ENCODE data around the gene VASH2.
"Not testable (repeated sequence)": the region's sequence is repeated elsewhere in the genome, so short reads cannot be mapped to it uniquely, and the experiment has no call there.

VASH2 gene

DNA sequence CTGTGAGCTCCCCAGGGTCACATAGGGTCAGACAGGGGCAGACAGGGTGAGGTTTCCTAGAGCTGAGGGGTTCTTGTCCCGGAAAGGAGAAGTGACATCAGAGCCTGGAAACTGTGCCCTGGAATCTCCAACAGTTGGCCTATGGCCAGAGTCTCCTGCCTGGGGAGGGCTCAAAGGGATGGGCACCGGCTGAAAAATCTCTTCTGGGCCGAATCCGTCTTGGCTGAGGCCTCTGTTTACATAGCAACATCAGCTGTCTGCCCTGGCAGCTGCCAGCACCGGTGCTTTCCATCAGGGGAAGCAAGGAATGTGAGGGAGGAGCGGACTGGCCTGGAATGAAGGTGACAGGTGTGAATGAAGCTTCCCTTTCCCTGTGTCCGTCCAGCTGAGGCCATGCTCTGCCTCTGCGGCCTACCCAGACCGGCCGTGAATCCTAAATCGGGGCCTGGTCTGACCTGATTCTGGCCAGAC, 30.7 kb downstream of the VASH2 start:
- peak; percentile 81 for DNase-seq (ENCODE audit: low read depth, low spot score)

DNA sequence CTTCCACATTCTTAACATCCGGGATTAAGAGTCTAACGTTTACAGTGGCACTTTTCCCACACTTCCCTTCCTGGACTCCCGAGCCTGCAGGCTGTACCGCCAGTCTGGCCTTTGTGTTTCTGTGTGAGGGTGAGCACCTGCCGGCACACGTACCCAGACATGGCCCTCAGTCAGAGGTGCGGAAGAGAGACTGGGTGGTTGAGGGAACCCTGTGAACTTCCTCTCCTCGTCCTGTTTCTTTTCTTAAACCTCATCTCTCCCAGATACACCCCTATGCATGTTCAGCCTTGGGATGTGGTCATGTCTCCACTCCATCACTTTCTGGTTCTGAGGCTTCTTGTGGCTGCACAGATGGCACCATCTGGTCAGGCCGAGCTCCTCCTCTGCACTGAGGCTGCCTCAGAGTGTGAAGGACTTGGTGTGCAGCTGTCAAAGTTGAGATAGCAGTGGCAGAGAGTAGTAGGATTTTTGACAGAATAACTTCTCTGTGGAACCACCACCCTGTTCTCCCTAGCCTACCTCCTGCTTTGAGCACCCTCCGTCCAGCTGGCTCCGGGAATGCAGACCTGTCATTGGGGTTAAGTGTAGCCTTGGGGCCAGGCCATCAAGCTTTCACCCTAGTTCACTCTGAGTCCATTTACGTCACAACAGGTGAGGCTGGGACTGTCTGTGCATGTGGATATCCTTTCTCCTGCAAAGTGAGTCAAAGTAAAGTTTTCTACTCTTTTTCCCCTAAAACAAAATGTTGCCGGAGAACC, 31.4 kb downstream of the VASH2 start:
- no peak for DNase-seq (ENCODE audit: low read depth, low spot score)

DNA sequence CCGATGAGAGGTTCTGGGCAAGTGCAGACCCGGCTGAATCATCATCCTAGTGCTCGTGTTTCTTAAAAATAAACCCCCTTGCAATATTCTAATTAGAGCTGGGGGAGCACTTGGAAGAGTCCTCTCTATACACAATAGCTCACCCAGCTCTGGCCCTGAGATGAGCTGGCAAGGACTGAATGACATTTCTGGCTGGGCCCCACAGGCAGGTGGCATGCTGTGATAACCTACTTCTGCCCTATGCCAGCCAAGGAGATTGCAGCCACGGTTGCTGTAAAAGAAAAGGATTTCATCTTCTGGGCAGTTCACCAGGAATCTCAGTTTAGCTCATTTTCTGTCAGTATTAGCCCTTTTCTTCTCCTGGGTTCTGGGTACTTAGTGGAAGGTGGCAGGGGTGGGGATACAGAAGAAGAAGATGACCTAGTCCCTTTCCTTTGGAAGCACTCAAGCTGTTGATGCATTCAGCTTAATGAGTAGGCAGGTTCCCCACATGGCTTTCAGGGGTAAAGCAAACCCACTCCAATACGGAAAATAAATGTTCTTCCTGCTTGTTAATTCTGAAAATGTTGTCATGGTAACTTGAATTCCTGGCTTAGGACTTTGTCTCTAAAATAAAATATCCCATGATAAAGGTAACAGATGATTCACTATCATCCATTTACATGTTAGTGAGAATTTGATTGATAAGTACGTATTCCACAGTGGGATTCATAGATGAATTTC, 32.2 kb downstream of the VASH2 start:
- DNase-seq (ENCODE audit: low read depth, low spot score) = no peak

DNA sequence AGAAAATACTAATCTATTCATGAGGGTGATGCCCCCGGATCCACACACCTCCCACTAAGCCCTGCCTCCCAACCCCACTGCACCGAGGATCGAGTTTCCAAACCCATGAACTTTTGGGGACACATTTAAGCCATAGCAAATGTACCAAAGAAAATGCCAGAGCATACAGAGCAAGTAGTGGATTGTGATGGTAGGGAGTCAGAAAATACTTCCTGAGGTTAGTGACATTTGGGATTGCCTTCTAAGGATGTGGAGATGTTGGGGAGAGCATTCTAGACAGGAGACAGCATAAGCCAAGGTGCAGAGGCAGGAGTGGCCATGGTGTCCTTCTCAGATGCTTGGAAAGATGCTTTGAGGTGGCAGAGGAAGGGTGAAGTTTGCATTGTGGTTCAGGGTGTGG, 33.1 kb downstream of the VASH2 start:
- no peak for DNase-seq (ENCODE audit: low read depth, low spot score)

DNA sequence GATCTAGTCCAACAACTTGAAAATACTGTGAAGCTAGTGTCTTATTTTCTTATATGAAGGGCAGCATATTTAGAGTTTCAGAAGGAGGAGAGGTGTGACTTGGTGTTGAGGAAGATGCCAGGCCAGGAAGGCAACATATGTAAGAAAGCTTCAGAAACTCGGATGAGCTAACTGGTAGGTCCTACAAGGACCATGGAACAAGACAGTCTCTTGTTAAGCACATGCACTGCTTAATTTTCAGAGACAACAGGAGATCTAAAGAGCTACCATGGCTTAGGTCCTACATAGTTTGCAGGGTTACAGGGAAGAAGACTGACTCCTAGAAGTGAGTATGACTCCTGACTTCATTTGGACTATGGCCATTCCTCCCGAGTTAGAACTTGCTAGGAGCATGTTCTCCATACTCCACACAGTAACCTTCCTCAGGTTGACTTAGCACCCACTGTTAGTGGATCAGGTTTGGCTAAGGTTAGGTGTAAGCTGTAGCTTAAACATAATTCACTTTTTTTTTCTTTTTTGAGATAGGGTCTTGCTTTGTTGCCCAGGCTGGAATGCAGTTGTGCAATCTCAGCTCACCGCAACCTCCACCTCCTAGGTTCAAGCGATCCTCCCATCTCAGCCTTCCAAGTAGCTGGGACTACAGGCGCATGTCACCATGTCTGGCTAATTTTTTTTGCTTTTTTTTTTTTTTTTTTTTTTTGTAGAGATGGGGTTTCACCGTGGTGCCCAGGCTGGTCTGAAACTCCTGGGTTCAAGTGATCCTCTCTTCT, 34.4 kb downstream of the VASH2 start:
- no peak for DNase-seq (ENCODE audit: low read depth, low spot score)

DNA sequence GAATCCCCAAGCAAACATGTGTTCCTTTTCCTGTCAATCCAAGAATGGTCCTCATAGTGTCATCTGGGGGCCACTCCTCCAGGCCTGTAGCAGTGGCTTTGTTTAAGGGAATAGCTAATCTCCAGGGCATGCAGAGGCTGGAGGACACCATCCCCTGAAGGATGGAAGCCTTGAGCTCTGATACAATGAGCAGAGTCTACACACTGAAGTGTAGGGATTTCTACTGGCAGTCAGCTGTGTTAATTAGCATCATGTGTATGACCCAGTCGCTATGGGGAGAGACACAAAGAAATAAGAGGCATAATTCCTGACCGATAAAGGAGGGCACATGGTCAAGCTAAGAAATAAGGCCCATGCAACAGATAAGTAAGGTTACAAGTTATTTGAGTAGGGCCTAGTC, 36.2 kb downstream of the VASH2 start:
- DNase-seq (ENCODE audit: low read depth, low spot score) = no peak

DNA sequence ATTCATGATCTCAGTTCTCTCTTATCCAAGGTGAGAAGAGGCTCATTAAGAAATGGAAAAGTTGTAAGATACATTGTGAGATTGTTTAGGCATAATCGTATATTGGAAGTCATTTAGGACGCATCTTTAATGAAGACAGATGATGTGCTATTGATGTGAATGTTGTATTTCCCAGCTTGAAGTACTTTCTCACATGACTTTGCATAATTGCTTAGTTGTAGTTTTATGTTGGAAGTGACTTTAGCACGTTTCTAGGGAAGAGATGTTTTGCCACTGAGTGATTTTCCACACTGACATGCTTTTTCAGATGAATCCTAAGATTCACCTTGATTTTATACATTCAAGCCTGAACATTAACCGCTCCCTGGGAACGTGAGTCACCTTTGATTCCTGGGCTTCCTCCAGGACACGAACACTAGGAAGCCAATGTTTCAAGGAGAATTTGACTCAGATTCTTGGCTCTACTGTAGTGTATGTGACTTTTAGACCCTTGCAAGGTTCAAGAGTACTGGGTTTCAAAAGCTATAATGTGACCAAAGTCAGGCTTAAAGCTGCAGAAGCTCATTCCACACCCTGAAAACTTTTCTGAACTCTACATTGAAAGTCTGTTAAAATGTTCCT, 37.5 kb downstream of the VASH2 start:
- DNase-seq (ENCODE audit: low read depth, low spot score) = no peak

DNA sequence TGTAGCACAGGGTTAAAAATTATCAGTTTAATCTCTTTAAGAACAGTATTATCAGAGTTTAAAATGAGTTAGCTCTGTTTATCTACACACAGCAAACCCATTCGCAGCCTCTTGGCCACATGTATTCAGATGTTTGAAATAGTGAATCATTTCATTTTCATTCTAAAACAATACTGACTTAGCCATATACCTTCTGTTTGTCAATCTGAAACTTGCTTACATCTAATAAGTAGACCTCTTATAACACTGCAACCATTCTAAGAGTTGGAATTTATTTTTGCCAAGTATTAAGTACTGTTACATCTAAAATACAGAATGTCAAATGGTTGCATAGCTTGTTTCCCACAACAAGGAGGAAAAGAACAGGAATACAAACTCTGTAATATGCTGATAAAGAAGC, 39.9 kb downstream of the VASH2 start:
- no peak for DNase-seq (ENCODE audit: low read depth, low spot score)

DNA sequence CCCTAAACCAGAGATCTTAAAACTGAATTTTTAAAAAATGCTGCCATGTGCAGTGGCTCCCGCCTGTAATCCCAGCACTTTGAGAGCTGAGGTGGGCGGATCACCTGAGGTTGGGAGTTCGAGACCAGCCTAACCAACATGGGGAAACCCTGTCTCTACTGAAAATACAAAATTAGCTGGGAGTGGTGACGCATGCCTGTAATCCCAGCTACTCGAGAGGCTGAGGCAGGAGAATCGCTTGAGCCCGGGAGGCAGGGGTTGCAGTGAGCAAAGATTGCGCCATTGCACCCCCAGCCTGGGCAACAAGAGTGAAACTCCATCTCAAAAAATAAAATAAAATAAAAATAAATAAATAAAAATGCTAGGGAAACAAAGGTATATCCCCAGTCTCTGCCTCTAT, 43.6 kb downstream of the VASH2 start:
- not testable (repeated sequence) for DNase-seq (ENCODE audit: low read depth, low spot score)

DNA sequence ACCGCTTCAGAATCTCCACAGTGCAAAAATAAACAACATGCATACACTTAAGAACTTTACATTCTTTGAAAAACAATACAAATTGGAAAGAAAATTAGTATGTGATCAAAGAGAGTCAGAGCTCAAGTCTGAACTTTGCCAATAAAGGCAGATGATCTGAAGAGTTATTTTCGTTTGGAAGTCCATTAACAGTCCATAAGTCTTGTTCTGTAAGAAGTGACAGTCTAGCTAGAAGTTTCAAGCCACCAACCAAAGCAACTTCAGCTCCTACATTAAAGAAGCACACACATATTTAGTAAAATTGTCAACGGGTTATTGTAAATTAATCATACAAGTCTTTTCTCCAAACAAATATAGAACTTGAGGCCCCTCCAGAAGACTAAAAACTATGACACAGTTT, 44.6 kb downstream of the VASH2 start:
- no peak for DNase-seq (ENCODE audit: low read depth, low spot score)

DNA sequence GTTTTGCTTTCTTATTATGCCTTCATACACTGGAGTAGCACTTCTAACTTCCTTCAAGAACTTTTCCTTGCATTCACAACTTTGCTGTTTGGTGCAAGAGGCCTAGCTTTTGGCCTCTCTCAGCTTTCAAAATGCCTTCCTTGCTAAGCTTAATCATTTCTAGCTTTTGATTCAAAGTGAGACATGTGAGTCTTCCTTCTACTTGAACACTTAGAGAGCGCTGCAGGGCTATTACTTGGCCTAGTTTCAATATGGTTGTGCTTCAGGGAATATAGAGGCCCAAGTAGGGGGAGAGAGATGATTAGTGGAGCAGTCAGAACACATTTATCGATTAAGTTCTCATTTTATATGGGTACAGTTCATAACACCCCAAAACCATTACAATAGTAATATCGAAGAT, 52.9 kb downstream of the VASH2 start:
- DNase-seq (ENCODE audit: low read depth, low spot score) = no peak

DNA sequence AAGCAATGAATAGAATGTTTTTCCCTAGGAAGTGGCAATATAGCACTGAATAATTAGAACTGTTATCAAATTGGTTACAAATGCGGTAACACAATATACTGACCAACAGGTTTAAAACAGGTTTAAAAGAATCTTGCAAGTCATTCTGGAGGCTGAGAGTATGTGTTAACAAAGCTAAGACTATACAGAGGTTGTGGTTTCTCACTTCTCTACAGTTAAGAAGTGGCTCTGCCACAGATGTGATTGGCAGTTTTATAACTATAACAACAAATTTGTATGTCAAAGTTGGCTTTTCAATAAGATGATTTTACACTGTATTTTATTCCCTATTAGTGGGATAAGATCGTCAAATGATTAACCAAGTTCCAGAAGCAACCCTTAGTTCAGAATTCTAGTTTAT, 58.2 kb downstream of the VASH2 start:
- DNase-seq (ENCODE audit: low read depth, low spot score) = no peak

DNA sequence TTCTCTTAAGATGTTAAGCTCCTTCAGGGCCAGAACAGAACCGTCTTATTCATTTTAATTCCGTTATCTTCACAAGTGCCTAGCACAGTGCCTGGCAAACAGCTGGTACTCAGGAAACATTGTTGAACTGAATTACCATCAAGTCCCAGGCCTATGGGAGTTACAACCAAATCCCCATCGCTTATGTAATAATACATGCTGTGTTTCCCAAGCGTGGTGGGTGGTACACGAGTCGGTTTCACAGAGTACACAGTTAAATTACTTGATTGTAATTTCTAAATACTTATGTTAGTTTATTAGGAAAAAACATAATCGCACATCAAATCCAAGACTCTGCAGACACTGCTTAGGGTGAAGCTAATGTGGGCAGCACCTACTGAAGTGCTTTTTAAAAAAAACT, 64.3 kb downstream of the VASH2 start:
- DNase-seq (ENCODE audit: low read depth, low spot score) = no peak

DNA sequence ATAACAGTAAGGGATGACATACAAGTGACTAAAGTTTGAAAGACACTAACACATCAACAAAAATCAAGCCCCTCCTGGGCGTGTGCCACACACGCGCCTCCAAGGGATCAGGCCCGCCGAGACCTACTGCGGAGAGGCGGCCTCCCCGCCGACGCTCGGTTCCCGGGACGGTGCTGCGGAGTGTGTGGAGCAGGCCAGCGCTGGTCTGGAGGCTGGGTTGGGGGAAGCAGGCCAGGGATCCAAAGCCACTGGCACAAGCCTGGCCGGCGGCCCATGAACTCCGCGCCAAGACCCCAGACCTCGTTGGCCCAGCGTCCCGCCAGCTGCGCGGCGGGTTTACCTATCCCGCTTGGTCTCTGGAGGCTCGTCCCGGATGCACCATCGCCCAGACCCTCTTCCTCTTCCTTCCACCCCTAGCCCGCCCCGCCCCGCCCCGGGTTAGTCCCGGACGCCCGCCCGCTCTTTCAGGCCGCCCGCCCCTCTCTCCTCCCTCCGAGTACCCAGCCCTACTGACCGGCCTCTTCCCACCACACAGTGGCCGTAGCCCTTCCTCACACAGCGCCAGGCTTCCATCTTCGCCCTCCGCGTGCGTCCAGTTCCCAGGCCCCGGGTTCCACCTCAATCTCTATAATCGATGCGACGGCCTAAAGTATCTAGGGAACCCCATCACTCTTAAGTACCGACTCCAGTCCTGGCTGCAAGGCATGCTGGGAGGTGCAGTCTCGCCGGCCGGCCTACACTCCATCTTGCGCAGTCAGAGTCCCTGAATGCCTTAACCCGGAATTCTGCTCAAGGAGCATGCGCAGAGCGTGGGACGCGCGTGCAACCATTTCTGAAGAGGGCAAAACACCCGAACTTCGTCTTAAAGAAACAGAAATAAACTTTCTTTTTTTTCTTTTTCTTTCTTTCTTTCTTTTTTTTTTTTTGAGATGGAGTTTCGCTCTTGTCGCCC, 65.0 kb downstream of the VASH2 start, which contains the start of gene ANGEL2:
Gene ANGEL2, minus strand, starts transcription at position 769 of the 952 bp plus-strand sequence. Its CDS starts 196 bp downstream, at position 573.
- peak; percentile 97 for DNase-seq (ENCODE audit: low read depth, low spot score)

DNA sequence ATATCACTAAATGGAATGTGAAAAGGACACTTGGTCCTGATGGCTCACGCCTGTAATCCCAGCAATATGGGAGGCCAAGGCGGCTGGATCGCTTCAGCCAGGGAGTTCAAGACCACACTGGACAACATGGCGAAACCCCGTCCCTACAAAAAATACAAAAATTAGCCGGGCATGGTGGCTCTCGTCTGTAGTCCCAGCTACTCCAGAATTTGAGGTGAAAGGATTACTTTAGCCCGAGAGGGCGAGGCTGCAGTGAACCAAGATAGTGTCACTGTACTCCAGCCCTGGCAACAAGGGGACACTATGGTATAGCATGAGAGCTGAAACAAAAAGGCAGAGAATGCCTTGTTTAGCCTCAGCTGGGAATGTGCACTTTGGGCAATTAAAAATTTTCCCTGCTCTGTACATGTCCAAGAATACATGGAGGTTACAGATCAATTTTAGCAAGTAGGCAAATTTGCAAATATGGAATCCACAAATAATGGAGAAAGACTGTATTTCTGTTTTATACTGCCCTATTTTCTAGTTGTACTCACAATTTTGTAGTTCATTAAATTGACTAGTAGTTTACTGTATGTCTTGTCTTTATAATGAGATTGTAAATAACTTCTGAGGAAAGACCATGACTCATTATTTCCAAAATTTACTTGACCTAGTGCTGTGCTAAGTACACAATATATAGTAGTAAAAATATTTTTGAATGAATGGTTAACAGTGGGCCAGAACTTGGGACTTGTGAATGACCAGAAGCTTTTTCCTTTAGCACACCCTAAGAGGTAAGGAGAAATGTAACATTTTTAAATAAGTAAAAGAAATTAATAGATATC, 67.3 kb downstream of the VASH2 start:
- DNase-seq (ENCODE audit: low read depth, low spot score) = no peak

DNA sequence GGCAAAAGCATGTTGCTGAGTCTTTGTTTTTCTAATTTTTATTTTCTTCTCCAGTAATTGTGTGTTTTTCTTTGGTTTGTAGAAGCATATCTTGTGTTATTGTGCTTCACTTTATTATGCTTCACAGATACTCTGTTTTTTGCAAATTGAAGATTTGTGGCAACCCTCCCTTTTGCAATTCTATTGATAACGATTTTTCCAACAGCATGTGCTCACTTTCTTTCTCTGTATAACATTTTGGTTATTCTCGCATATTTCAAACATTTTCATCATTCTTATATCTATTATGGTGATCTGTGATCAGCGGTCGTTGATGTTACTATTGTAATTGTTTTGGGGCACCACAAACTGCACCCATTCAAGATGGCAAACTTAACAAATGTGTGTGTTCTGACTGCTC, 69.1 kb downstream of the VASH2 start:
- no peak for DNase-seq (ENCODE audit: low read depth, low spot score)

DNA sequence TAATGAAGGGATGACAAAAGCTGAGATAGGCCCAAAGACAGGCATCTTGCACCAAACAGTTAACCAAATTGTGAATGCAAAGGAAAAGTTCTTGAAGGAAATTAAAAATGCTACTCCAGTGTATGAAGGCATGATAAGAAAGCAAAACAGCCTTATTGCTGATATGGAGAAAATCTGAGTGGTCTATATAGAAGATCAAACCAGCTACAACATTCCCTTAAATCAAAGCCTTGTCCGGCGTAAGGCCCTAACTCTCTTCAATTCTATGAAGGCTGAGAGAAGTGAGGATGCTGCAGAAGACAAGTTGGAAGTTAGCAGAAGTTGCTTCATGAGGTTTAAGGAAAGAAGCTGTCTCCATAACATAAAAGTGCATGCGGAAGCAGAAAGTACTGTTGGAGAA, 69.7 kb downstream of the VASH2 start:
- DNase-seq (ENCODE audit: low read depth, low spot score) = no peak

DNA sequence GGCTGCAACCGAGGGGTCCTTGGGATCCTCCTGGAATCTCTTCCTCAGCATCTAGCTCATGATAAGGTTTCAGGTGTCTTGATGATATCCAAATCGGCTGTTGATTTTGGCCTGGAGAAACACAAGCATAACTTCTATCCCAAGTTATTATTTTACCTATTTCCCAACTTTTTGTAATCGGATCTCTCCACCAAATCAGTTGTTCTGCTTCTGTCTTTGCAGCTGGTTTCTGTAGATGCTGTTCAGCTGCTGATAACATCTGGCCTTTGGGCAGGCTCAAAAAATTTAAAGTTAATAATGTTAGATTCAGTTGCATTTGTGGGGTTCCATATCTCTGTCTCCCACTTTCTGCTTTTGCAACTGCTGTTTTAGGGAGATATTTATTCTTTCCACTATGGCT, 76.7 kb downstream of the VASH2 start:
- not testable (repeated sequence) for DNase-seq (ENCODE audit: low read depth, low spot score)

DNA sequence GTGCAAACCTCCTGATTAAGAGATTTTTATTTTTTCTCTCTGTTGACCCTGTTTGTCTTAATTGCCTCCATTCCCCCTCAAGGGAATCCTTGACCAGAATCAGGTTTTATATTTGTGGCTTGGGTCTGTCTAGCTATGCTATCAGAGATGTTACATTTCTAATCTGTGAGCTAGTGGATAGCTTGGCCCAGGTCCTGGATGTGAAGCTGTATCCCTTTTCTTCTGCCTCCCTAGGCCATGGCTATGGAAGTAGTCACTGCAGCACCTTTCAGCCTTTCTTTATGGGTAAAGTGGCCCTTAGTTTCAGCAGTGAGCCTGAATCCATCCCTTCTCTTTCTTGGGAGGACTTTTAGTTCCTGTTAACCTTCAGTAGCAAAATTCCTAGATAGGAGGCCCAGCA, 82.3 kb downstream of the VASH2 start:
- no peak for DNase-seq (ENCODE audit: low read depth, low spot score)

DNA sequence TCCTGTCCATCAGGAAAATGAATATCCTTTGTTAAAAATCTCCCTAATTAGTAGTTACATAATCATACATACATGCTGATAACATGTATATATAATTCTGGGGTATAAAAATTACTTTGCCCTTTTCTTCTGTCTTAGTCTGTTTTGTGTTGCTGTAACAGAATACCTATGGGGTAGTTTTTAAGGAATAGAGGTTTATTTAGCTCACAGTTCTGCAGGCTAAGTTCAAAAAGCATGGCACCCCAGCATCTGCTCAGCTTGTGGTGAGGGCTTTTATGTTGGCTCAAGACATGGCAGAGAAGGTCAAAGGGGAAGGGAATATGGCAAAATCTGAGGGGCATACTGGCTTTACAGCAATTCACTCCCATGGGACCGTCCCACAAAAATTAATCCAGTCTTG, 84.4 kb downstream of the VASH2 start:
- no peak for DNase-seq (ENCODE audit: low read depth, low spot score)
